Liver (tissue), 9 donors: ENCODE results near the gene CCDC97. TPM values are rescaled to one million over a fixed set of nuclear protein-coding genes. Genes with fewer than 3 reads are reported as not detected.
"Not testable (repeated sequence)": the region's sequence is repeated elsewhere in the genome, so short reads cannot be mapped to it uniquely, and the experiment has no call there.

Experiments used
- DNase-seq: peaks from one replicate; pipeline ENCODE4 v3.0.0-alpha.2; 2017; ENCODE audit warnings: low spot score
- H3K27ac ChIP-seq, 2 donors: one replicate each; pipeline ENCODE4 v1.7.0; 2013; ENCODE audit warnings: inconsistent platforms in 2 of 2, low read length in 2 of 2, control low read depth in 1 of 2, low read depth in 1 of 2, mild to moderate bottlenecking in 1 of 2
- H3K27me3 ChIP-seq, 4 donors: one replicate each; pipeline versions ENCODE4 v1.6.1 to v1.7.0; 2013; ENCODE audit warnings: low read length in 3 of 4, inconsistent platforms in 1 of 4, mild to moderate bottlenecking in 1 of 4, moderate library complexity in 1 of 4; ENCODE audit not compliant: control insufficient read depth in 4 of 4, insufficient read depth in 4 of 4
- H3K36me3 ChIP-seq, 4 donors: one replicate each; pipeline versions ENCODE4 v1.6.1 to v1.7.0; 2013; ENCODE audit warnings: low read length in 3 of 4, mild to moderate bottlenecking in 3 of 4, low read depth in 1 of 4, moderate library complexity in 1 of 4; ENCODE audit not compliant: control insufficient read depth in 4 of 4, insufficient read depth in 3 of 4
- H3K4me1 ChIP-seq, 4 donors: one replicate each; pipeline versions ENCODE4 v1.6.1 to v1.7.0; 2013; ENCODE audit warnings: low read length in 3 of 4, mild to moderate bottlenecking in 3 of 4, moderate library complexity in 1 of 4; ENCODE audit not compliant: control insufficient read depth in 4 of 4, insufficient read depth in 4 of 4
- H3K4me3 ChIP-seq, 3 donors: one replicate each; pipeline versions ENCODE4 v1.6.1 to v1.7.0; 2013; ENCODE audit warnings: low read length in 3 of 3, control low read depth in 1 of 3, low read depth in 1 of 3, mild to moderate bottlenecking in 1 of 3
- H3K9ac ChIP-seq, 2 donors: one replicate each; pipeline ENCODE4 v1.7.0; 2013; ENCODE audit warnings: low read length in 2 of 2, mild to moderate bottlenecking in 2 of 2, moderate library complexity in 2 of 2, control low read depth in 1 of 2, low read depth in 1 of 2
- H3K9me3 ChIP-seq, 4 donors: one replicate each; pipeline versions ENCODE4 v1.6.1 to v1.7.0; 2013; ENCODE audit warnings: low read length in 3 of 4; ENCODE audit not compliant: control insufficient read depth in 4 of 4
- ATF3 ChIP-seq: IDR thresholded peaks from 2 replicates; pipeline ENCODE4 v1.6.1; 2016; ENCODE audit warnings: antibody characterized with exemption
- EGR1 ChIP-seq, 2 donors: IDR thresholded peaks; 2 replicates each; pipeline ENCODE4 v1.6.1; 2016 to 2018; ENCODE audit warnings: antibody characterized with exemption in 2 of 2, low read depth in 2 of 2
- FOXA2 ChIP-seq: IDR thresholded peaks from 2 replicates; pipeline ENCODE4 v1.6.1; 2016; ENCODE audit warnings: antibody characterized with exemption
- GABPA ChIP-seq, 2 donors: IDR thresholded peaks in 1 of 2; conservative IDR thresholded peaks in 1 of 2; 2 replicates each; pipeline ENCODE4 v1.6.1; 2016; ENCODE audit warnings: antibody characterized with exemption in 2 of 2, mild to moderate bottlenecking in 1 of 2, moderate library complexity in 1 of 2
- HNF4A ChIP-seq, 2 donors: conservative IDR thresholded peaks; 2 replicates each; pipeline ENCODE4 v1.6.1; 2016; ENCODE audit warnings: antibody characterized with exemption in 2 of 2, mild to moderate bottlenecking in 2 of 2
- HNF4G ChIP-seq: IDR thresholded peaks from 2 replicates; pipeline ENCODE4 v1.6.1; 2016; ENCODE audit warnings: antibody characterized with exemption
- JUND ChIP-seq, 2 donors: IDR thresholded peaks; 2 replicates each; pipeline ENCODE4 v1.6.1; 2016; ENCODE audit warnings: antibody characterized with exemption in 2 of 2
- MAX ChIP-seq: IDR thresholded peaks from 2 replicates; pipeline ENCODE4 v1.6.1; 2016; ENCODE audit warnings: antibody characterized with exemption
- NR2F2 ChIP-seq: IDR thresholded peaks from 2 replicates; pipeline ENCODE4 v1.6.1; 2016; ENCODE audit warnings: antibody characterized with exemption
- RAD21 ChIP-seq, 2 donors: IDR thresholded peaks; 2 replicates each; pipeline ENCODE4 v1.6.1; 2016; ENCODE audit warnings: antibody characterized with exemption in 2 of 2, mild to moderate bottlenecking in 2 of 2
- REST ChIP-seq: IDR thresholded peaks from 2 replicates; pipeline ENCODE4 v1.6.1; 2016; ENCODE audit warnings: antibody characterized with exemption, mild to moderate bottlenecking
- RXRA ChIP-seq, 2 donors: IDR thresholded peaks; 2 replicates each; pipeline ENCODE4 v1.6.1; 2017 to 2018; ENCODE audit warnings: antibody characterized with exemption in 2 of 2, mild to moderate bottlenecking in 1 of 2
- SP1 ChIP-seq: IDR thresholded peaks from 2 replicates; pipeline ENCODE4 v1.6.1; 2018; ENCODE audit warnings: antibody characterized with exemption, mild to moderate bottlenecking
- TAF1 ChIP-seq: conservative IDR thresholded peaks from 2 replicates; pipeline ENCODE4 v1.6.1; 2016; ENCODE audit warnings: antibody characterized with exemption, mild to moderate bottlenecking
- WGBS: extraction: QIAGEN DNeasy Blood & Tissue Kit; methylation state at CpG from one replicate; pipeline ENCODE4 v1.1.7; 2013; 5-methylcytosine and 5-hydroxymethylcytosine counted together
- polyA plus RNA-seq, 2 donors: library from polyadenylated mRNA; stranded (reverse) in 1 of 2; unstranded in 1 of 2; fragments of 200-250 nt in 1 of 2; fragments of >200 nt in 1 of 2; fragmentation: Nextera tagmentation in 1 of 2; extraction: Ambion mirVana in 1 of 2; gene quantifications; one replicate each; pipeline versions ENCODE4 v1.2.1 to v1.2.3, GENCODE V29; 2013 to 2015
- total RNA-seq, 2 donors: library from RNA; depleted of rRNA; stranded (reverse); fragments of >200 nt; gene quantifications; one replicate each; pipeline ENCODE4 v1.2.3, GENCODE V29; 2014
- TF ChIP-seq, protein P1 (sequence below): fragments of 150-350 bp; IDR thresholded peaks from 2 replicates; pipeline ENCODE4 v1.5.1; 2017; ENCODE audit warnings: improper control_type of control experiment, low read depth, low read length; ENCODE audit not compliant: missing input control
- donor health status: healthy.
- donor health status: healthy.
- donor health status: healthy.
- donor health status: healthy.
- donor health status: healthy.

CCDC97 gene
- total and polyA plus RNA-seq, 4 donors, result 3.8 to 5.7 (median 5.3) TPM

DNA sequence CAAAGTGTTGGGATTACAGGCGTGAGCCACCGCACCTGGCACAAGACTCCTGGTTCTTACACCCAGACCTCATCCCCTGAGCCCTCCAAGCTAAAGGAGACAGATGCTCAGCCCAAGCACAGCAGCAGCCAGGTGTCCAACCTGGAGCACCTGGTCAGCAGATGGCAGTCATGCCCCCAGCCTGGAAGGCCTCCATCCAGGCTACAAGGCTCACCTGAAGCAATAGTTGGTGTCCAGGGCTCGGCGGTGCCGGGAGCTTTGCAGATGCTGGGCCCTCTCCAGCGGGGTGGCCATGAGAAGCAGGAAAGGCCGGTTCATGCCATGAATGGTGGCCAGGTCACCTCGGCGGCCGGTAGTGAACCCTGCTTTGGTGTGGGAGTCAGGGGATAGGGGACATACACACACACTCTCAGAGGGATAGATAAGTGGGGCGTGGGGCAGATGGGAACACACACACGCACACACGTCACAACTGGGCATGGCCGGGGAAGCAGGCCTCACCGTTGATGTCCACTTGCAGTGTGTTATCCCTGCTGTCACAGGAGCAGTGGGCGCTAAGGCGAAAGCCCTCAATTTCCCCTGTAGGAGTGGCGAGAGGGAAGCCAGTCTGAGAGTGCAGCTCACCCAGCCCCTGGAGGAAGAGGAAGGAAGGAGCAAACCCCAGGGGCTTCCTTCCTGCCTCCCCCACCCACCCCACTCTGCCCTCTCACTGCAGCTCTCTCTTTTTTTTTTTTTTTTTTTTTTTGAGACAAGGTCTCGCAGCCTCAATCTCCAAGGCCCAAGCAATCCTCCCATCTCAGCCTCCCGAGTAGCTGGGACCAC lies 31.9 kb downstream of the CCDC97 start:
- TF ChIP-seq HNF4A (conservative IDR thresholded peaks at IDR 0.05) (no peak), FOXA2 (no peak), RAD21 (IDR thresholded peaks at IDR 0.05) (peak; percentile 14 to 39), ATF3 (no peak)
- TF ChIP-seq, protein P1, sequence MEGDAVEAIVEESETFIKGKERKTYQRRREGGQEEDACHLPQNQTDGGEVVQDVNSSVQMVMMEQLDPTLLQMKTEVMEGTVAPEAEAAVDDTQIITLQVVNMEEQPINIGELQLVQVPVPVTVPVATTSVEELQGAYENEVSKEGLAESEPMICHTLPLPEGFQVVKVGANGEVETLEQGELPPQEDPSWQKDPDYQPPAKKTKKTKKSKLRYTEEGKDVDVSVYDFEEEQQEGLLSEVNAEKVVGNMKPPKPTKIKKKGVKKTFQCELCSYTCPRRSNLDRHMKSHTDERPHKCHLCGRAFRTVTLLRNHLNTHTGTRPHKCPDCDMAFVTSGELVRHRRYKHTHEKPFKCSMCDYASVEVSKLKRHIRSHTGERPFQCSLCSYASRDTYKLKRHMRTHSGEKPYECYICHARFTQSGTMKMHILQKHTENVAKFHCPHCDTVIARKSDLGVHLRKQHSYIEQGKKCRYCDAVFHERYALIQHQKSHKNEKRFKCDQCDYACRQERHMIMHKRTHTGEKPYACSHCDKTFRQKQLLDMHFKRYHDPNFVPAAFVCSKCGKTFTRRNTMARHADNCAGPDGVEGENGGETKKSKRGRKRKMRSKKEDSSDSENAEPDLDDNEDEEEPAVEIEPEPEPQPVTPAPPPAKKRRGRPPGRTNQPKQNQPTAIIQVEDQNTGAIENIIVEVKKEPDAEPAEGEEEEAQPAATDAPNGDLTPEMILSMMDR, result no peak
- H3K9ac ChIP-seq, result no peak overlapping the region
- 76% methylated on average over 20 of the region's 20 CpGs for WGBS
- H3K36me3 ChIP-seq, result peaks cover 2 to 4% (median 3%) of the 10 kb centered on the region in 4 donors
- DNase-seq, result no peak
- H3K27me3 ChIP-seq, result no peaks in the 10 kb centered on the region
- H3K4me1 ChIP-seq, result no peaks in the 10 kb centered on the region
- no peak overlapping the region for H3K27ac ChIP-seq
- no peaks in the 10 kb centered on the region for H3K9me3 ChIP-seq
- no peak overlapping the region for H3K4me3 ChIP-seq

DNA sequence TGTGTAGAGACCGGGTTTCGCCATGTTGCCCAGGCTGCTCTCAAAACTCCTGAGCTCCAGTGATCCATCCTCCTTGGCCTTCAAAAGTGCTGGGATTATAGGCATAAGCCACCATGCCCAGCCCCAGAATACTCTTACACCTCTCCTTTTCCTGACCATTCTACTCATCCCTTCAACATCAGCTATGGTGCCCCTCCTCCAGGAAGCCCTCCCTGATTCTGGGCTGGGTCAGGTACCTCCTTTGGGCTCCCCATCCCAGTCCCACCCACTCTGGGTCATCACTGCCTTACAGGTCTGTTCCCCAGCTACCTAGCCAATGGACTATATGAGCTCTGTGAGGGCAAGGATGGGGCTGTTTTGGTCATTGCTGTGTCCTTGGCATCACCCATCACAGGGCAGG lies 34.2 kb downstream of the CCDC97 start:
- Histone ChIP-seq H3K9ac (no peak overlapping the region), H3K4me3 (no peak overlapping the region), H3K27me3 (no peaks in the 10 kb centered on the region), H3K27ac (no peak overlapping the region), H3K9me3 (no peaks in the 10 kb centered on the region), H3K36me3 (peaks cover 2 to 4% (median 3%) of the 10 kb centered on the region in 4 donors), H3K4me1 (peaks cover 0 to 3% (median 0%) of the 10 kb centered on the region in 4 donors)
- WGBS, result over 99% methylated on average over 2 of the region's 2 CpGs
- TF ChIP-seq EGR1 (IDR thresholded peaks at IDR 0.05; ENCODE audit: low read depth in 2 of 2), result no peak
- no peak for TF ChIP-seq HNF4A (conservative IDR thresholded peaks at IDR 0.05)
- no peak for TF ChIP-seq REST
- TF ChIP-seq HNF4G, result no peak
- TF ChIP-seq NR2F2, result no peak
- TF ChIP-seq SP1, result no peak
- TF ChIP-seq TAF1, result no peak
- TF ChIP-seq RAD21 (IDR thresholded peaks at IDR 0.05), result no peak
- no peak for TF ChIP-seq RXRA (IDR thresholded peaks at IDR 0.05)
- no peak for TF ChIP-seq JUND (IDR thresholded peaks at IDR 0.05)
- TF ChIP-seq, protein P1, result no peak
- TF ChIP-seq FOXA2, result no peak
- TF ChIP-seq MAX, result no peak
- TF ChIP-seq GABPA (IDR thresholded peaks at IDR 0.05 in 1 of 2, conservative IDR thresholded peaks at IDR 0.05 in 1 of 2), result no peak
- DNase-seq, result no peak

GRCh38 chr19:41346916-41347315 lies 36.9 kb downstream of the CCDC97 start:
- H3K4me3 ChIP-seq, H3K27me3 ChIP-seq, H3K9me3 ChIP-seq, DNase-seq, H3K27ac ChIP-seq, H3K36me3 ChIP-seq, H3K9ac ChIP-seq: not testable (repeated sequence)
- H3K4me1 ChIP-seq, result peaks cover 0 to 19% (median 7%) of the 10 kb centered on the region in 4 donors
- WGBS, result 90% methylated on average over 9 of the region's 9 CpGs
